B cell (primary cell): ENCODE data around the gene RASSF1. TPM values are rescaled to one million over a fixed set of nuclear protein-coding genes. Genes with fewer than 3 reads are reported as not detected.

Experiments
- ATAC-seq: fragments of 200-7000 bp; cut with Tn5 transposase; one replicate; pipeline ENCODE4 v1.10.0; 2021; ENCODE audit warnings: low read depth, mild to moderate bottlenecking, moderate number of reproducible peaks, moderate library complexity
- CTCF ChIA-PET: fragments of 350-600 bp; sonication (Branson Sonifier 250); formaldehyde crosslinking; loops from one replicate; lab custom pipeline; 2021; ENCODE audit warnings: antibody characterized with exemption, inconsistent platforms; lab: Charles Lee
- POLR2A ChIA-PET: fragments of 350-600 bp; sonication (Branson Sonifier 250); formaldehyde crosslinking; loops from one replicate; lab custom pipeline; 2021; ENCODE audit warnings: antibody characterized with exemption; lab: Charles Lee
- DNase-seq: peaks from one replicate; pipeline ENCODE4 v3.0.0; 2013
- H2AFZ ChIP-seq: 2 replicates; pipeline ENCODE4 v1.6.1; 2012; ENCODE audit warnings: mild to moderate bottlenecking, low read depth, low read length; ENCODE audit not compliant: insufficient read depth, poor library complexity, severe bottlenecking
- H3K27ac ChIP-seq, 2 donors: 1 replicate in 1 of 2; 2 replicates in 1 of 2; pipeline ENCODE4 v1.5.1; 2012 to 2013; ENCODE audit warnings: low read length in 2 of 2, mild to moderate bottlenecking in 2 of 2, moderate library complexity in 1 of 2
- H3K27me3 ChIP-seq, 4 experiments: fragments of 200-600 bp in 1 of 4; sonication (generic) in 1 of 4; replicated peaks in 1 of 4; 1 replicate in 2 of 4; 2 replicates in 2 of 4; pipeline versions ENCODE4 v1.6.1 to v1.7.0; 2013 to 2016; ENCODE audit warnings: low read length in 3 of 4, mild to moderate bottlenecking in 2 of 4, mixed read lengths in 1 of 4, moderate library complexity in 1 of 4; ENCODE audit not compliant: insufficient read depth in 4 of 4, control insufficient read depth in 3 of 4; ENCODE audit errors: control extremely low read depth in 1 of 4
- H3K36me3 ChIP-seq, 2 experiments: replicated peaks in 1 of 2; 1 replicate in 1 of 2; 2 replicates in 1 of 2; pipeline versions ENCODE4 v1.6.1 to v1.7.1; 2013; ENCODE audit warnings: low read length in 1 of 2; ENCODE audit not compliant: insufficient read depth in 2 of 2, control insufficient read depth in 1 of 2; ENCODE audit errors: control extremely low read depth in 1 of 2, extremely low read depth in 1 of 2
- H3K4me1 ChIP-seq, 2 donors: fragments of 200-600 bp in 1 of 2; sonication (generic) in 1 of 2; 1 replicate in 1 of 2; 2 replicates in 1 of 2; pipeline versions ENCODE4 v1.5.1 to v1.6.1; 2013 to 2017; ENCODE audit warnings: low read length in 2 of 2; ENCODE audit not compliant: control insufficient read depth in 2 of 2, insufficient read depth in 2 of 2
- H3K4me2 ChIP-seq: replicated peaks from 2 replicates; pipeline ENCODE3; 2012; ENCODE audit warnings: mild to moderate bottlenecking, low read depth, low read length; ENCODE audit not compliant: poor library complexity, severe bottlenecking
- H3K4me3 ChIP-seq, 5 experiments: fragments of 200-600 bp in 1 of 5; sonication (generic) in 1 of 5; 1 replicate in 3 of 5; 2 replicates in 2 of 5; pipeline versions ENCODE4 v1.5.1 to v1.7.0; 2011 to 2016; ENCODE audit warnings: low read length in 4 of 5, mild to moderate bottlenecking in 4 of 5, low read depth in 2 of 5, control low read depth in 1 of 5, moderate library complexity in 1 of 5; ENCODE audit not compliant: insufficient read depth in 1 of 5; ENCODE audit errors: control extremely low read depth in 1 of 5, extremely low read depth in 1 of 5
- H3K79me2 ChIP-seq: fragments of 200-600 bp; sonication (generic); one replicate; pipeline ENCODE4 v1.6.0; 2016; ENCODE audit warnings: low read length; ENCODE audit not compliant: control insufficient read depth, insufficient read depth
- H3K9ac ChIP-seq: fragments of 200-600 bp; sonication (generic); 2 replicates; pipeline ENCODE4 v1.6.1; 2017; ENCODE audit warnings: mild to moderate bottlenecking, low read length, moderate library complexity
- H3K9me3 ChIP-seq, 3 donors: one replicate each; pipeline versions ENCODE4 v1.6.1 to v1.7.1; 2013; ENCODE audit warnings: low read length in 2 of 3; ENCODE audit not compliant: control insufficient read depth in 2 of 3, insufficient read depth in 1 of 3; ENCODE audit errors: control extremely low read depth in 1 of 3
- H4K20me1 ChIP-seq: 2 replicates; pipeline ENCODE4 v1.6.0; 2012; ENCODE audit warnings: mild to moderate bottlenecking, low read length; ENCODE audit not compliant: insufficient read depth, control insufficient read depth, poor library complexity, severe bottlenecking
- H3K27ac Mint-ChIP-seq: one replicate; pipeline ENCODE4 v1.8.0; 2021; ENCODE audit warnings: mixed read lengths
- H3K27me3 Mint-ChIP-seq: one replicate; pipeline ENCODE4 v1.8.0; 2021; ENCODE audit warnings: mixed read lengths
- H3K4me1 Mint-ChIP-seq: one replicate; pipeline ENCODE4 v1.8.0; 2021; ENCODE audit warnings: mixed read lengths
- H3K4me3 Mint-ChIP-seq: one replicate; pipeline ENCODE4 v1.8.0; 2021; ENCODE audit warnings: mixed read lengths
- H3K9me3 Mint-ChIP-seq: one replicate; pipeline ENCODE4 v1.8.0; 2022; ENCODE audit warnings: mixed read lengths; ENCODE audit not compliant: insufficient read depth
- EZH2 ChIP-seq: IDR thresholded peaks from 2 replicates; pipeline ENCODE4 v1.6.1; 2012; ENCODE audit warnings: borderline replicate concordance, low read depth, mild to moderate bottlenecking, moderate library complexity, low read length; ENCODE audit not compliant: insufficient read depth, poor library complexity, severe bottlenecking
- WGBS: methylation state at CpG from one replicate; pipeline ENCODE4 v1.1.5; 2013; ENCODE audit warnings: missing lambda C conversion rate; ENCODE audit not compliant: insufficient coverage; 5-methylcytosine and 5-hydroxymethylcytosine counted together
- intact Hi-C: fragments of 100-400 bp; cut with micrococcal nuclease; formaldehyde crosslinking; loops from one replicate; pipeline ENCODE4 v1.10.0; 2022
- polyA plus RNA-seq: library from polyadenylated mRNA; depleted of rRNA; stranded (reverse); fragments of >200 nt; gene quantifications from 2 replicates; pipeline ENCODE4 v1.2.3, GENCODE V29; 2012
- total RNA-seq, 2 donors: library from RNA; stranded (reverse); fragments of 120-200 nt in 1 of 2; gene quantifications; 1 replicate in 1 of 2; 2 replicates in 1 of 2; pipeline versions ENCODE4 v1.2.3 to v1.2.4, GENCODE V29; 2013 to 2022
- TF ChIP-seq, protein P1 (sequence below): fragments of 200-600 bp; IDR thresholded peaks from one replicate; pipeline ENCODE4 v1.8.0; 2022; ENCODE audit warnings: antibody characterized with exemption, mild to moderate bottlenecking

Gene RASSF1
- total and polyA plus RNA-seq, 2 donors (not counting 1 experiment from before 2014, with no cell fraction given), result 121 to 223 TPM

DNA sequence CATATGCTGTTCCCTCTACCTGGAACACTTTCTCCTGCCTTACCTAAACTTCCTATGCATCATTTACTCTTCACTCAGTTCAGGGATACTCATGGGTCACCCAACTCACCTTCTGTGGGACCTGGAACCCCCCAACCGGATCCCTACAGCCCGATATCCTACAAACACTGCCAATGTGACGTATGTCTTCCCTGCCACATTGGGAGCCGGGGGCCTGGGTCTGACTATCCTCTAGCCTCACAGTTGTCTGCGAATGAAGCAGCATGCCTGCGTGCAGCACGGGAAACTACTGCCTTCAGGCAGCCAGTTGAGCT, 9.5 kb upstream of the RASSF1 start:
- ATAC-seq, result no peak
- peaks cover 62% of the 10 kb centered on the region for H3K79me2 ChIP-seq
- ChIA-PET POLR2A (interaction anchor here (1.3 to 7.4 kb wide), 8 partner anchors 9 to 219 kb away, joined by 4 to 96 read pairs (median 9); partner anchors contain the start of genes C3orf18, HEMK1, HYAL3 and NAA80), CTCF (interaction anchor here (0.7 to 5.3 kb wide), 12 partner anchors 10 to 303 kb away, joined by 3 to 104 read pairs (median 4); partner anchors contain the start of genes HEMK1, HYAL3, NAA80 and RASSF1)
- Mint-ChIP-seq H3K4me1 (peaks cover 52% of the 10 kb centered on the region), H3K4me3 (peak overlapping the region; percentile 99), H3K27ac (peak overlapping the region; percentile 100), H3K9me3 (no peaks in the 10 kb centered on the region), H3K27me3 (no peaks in the 10 kb centered on the region)
- no peaks in the 10 kb centered on the region for H3K27me3 ChIP-seq
- intact Hi-C loops, result loop anchor here (1.0 to 2.0 kb wide), 3 partner anchors 13 to 22 kb away; partner anchors contain the start of gene TUSC2
- WGBS, result 15% methylated on average over 7 of the region's 7 CpGs
- H3K36me3 ChIP-seq, result peaks cover 0 to 48% of the 10 kb centered on the region in 2 experiments
- H3K9me3 ChIP-seq, result no peaks in the 10 kb centered on the region
- TF ChIP-seq, protein P1, sequence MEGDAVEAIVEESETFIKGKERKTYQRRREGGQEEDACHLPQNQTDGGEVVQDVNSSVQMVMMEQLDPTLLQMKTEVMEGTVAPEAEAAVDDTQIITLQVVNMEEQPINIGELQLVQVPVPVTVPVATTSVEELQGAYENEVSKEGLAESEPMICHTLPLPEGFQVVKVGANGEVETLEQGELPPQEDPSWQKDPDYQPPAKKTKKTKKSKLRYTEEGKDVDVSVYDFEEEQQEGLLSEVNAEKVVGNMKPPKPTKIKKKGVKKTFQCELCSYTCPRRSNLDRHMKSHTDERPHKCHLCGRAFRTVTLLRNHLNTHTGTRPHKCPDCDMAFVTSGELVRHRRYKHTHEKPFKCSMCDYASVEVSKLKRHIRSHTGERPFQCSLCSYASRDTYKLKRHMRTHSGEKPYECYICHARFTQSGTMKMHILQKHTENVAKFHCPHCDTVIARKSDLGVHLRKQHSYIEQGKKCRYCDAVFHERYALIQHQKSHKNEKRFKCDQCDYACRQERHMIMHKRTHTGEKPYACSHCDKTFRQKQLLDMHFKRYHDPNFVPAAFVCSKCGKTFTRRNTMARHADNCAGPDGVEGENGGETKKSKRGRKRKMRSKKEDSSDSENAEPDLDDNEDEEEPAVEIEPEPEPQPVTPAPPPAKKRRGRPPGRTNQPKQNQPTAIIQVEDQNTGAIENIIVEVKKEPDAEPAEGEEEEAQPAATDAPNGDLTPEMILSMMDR, result no peak
- TF ChIP-seq EZH2, result no peak
- no peak for DNase-seq
- H2AFZ ChIP-seq, result peak overlapping the region; percentile 94
- H3K4me3 ChIP-seq, result peak overlapping the region; percentile 71 to 98 (median 91)
- H3K9ac ChIP-seq, result peak overlapping the region; percentile 99
- H4K20me1 ChIP-seq, result peaks cover 57% of the 10 kb centered on the region
- H3K4me1 ChIP-seq, result peaks cover 31 to 47% of the 10 kb centered on the region in 2 donors
- H3K4me2 ChIP-seq, result peak overlapping the region; percentile 99
- H3K27ac ChIP-seq, result peak overlapping the region; percentile 85 to 93

DNA sequence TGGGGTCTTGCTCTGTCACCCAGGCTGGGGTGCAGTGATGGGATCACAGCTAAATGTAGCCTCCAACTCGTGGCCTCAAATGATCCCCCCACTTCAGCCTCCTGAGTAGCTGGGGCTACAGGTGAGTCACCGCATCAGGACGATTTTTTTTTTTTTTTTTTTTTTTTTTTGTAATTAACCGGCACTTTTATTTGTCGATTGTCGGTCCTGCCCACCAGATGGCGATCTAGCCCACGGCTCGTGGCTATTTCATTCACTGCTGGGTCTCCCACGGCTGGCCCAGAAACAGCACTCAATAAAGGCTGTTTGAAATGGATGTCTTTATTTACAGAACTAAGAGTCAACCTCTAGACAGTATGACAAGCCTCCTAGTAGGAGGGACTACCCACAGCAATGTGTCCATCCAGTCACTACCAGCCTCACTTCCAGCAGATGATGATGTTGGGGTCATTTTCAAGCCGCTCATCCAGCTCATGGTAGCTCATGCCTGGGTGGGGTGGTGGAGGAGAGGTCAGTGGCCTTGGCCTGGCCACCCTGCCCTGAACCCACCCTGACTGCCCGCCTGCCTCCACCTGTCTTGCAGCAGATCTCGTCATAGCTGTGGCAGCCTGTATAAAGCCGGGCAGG, 6.7 kb upstream of the RASSF1 start:
- intact Hi-C loops, result loop anchor here (1.0 to 5.0 kb wide), 2 partner anchors 203 to 265 kb away; partner anchors contain the start of gene CISH
- 98% methylated on average over 4 of the region's 14 CpGs for WGBS
- H3K4me3 Mint-ChIP-seq, result no peak overlapping the region
- ATAC-seq, result peak; percentile 18
- Histone ChIP-seq H3K79me2 (peaks cover 50% of the 10 kb centered on the region), H3K27ac (peak overlapping the region in 1 of 2 donors; percentile 51), H3K4me1 (peaks cover 32 to 50% of the 10 kb centered on the region in 2 donors), H2AFZ (no peak overlapping the region), H3K4me3 (no peak overlapping the region), H3K36me3 (peaks cover 0 to 22% of the 10 kb centered on the region in 2 experiments), H4K20me1 (peaks cover 32% of the 10 kb centered on the region), H3K27me3 (no peaks in the 10 kb centered on the region), H3K9ac (no peak overlapping the region), H3K9me3 (no peaks in the 10 kb centered on the region), H3K4me2 (no peak overlapping the region)
- peaks cover 54% of the 10 kb centered on the region for H3K4me1 Mint-ChIP-seq
- POLR2A ChIA-PET, result interaction anchor here (0.5 to 1.2 kb wide), 4 partner anchors 8 to 72 kb away, joined by 3 to 6 read pairs (median 4); no protein-coding TSS in a partner anchor
- H3K9me3 Mint-ChIP-seq, result no peaks in the 10 kb centered on the region
- CTCF ChIA-PET, result interaction anchor here (0.6 to 5.3 kb wide), 22 partner anchors 10 to 928 kb away, joined by 3 to 104 read pairs (median 3); partner anchors contain the start of genes CISH, HEMK1, HYAL3 and IFRD2
- no peaks in the 10 kb centered on the region for H3K27me3 Mint-ChIP-seq
- peak overlapping the region; percentile 65 for H3K27ac Mint-ChIP-seq
- TF ChIP-seq, protein P1, result peak; percentile 72
- no peak for TF ChIP-seq EZH2
- DNase-seq, result peak; percentile 87
